Measurements from ENCODE around the gene ZZZ3. TPM values are rescaled to one million over a fixed set of nuclear protein-coding genes. Genes with fewer than 3 reads are reported as not detected.

ZZZ3 gene
- total and polyA plus RNA-seq, 2 of the 8 experiments (the other 6 are each of a cell fraction or from before 2014, with no cell fraction given): 12.8 to 54.6 TPM

DNA sequence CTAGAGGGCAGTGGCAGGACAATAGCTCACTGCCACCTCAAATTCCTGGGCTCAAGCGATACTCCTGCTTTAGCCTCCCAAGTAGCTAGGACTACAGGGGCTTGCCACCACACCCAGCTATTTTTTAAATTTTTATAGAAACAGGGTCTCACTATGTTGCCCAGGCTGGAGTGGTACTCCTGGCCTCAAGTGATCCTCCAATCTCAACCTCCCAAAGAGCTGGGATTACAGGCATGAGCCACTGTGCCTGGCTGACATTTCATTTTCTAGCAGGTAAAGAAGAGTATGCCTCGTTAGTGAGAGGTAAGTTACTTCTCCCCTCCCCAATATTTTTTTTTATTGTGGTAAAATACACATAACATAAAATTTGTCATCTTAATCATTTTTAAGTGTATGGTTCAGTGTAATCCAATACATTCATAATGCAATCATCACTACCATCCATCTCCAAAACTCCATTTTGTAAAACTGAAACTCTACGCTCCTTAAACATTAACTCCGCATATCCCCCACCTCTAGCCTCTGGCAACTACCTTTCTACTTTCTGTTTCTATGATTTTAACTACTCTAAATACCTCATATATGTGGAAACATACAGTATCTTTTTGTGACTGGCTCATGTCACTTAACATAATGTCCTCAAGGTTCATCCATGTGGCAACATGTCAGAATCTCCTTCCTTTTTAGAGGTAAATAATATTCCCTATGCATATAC, 22.4 kb downstream of the ZZZ3 start:
- no peak overlapping the region for H3K56ac ChIP-seq (replicated peaks; ENCODE audit: insufficient read length, low read depth, low read length)
- no peaks in the 10 kb centered on the region for H3K27me3 ChIP-seq (replicated peaks in 1 of 4; ENCODE audit: control insufficient read depth in 3 of 4, extremely low read depth in 1 of 4, insufficient read depth in 3 of 4, low read length in 3 of 4)
- no peaks in the 10 kb centered on the region; the same call in 1 of the 2 replicates for H3K23me2 ChIP-seq (ENCODE audit: low read depth, low read length)
- H3K27ac ChIP-seq (ENCODE audit: low read depth, low read length): no peak overlapping the region
- no peak overlapping the region for H4K5ac ChIP-seq (ENCODE audit: insufficient read length, low read depth, low read length)
- H3K14ac ChIP-seq (ENCODE audit: insufficient read length): no peak overlapping the region
- no peak overlapping the region for H2BK12ac ChIP-seq (ENCODE audit: low read depth, low read length)
- no peak overlapping the region for H3K4me3 ChIP-seq (ENCODE audit: extremely low read depth in 1 of 4, insufficient read depth in 2 of 4, low read depth in 3 of 4, low read length in 4 of 4)
- ChIA-PET POLR2A (ENCODE audit: partially characterized antibody) (interaction anchor here (1.1 kb wide), 1 partner anchor 21 kb away, joined by 3 read pairs; no protein-coding TSS in a partner anchor), CTCF (ENCODE audit: partially characterized antibody) (interaction anchor here (0.7 kb wide), 1 partner anchor 71 kb away, joined by 3 read pairs; no protein-coding TSS in a partner anchor)
- H3K36me3 ChIP-seq (ENCODE audit: control insufficient read depth in 2 of 4, insufficient read depth in 4 of 4, low read length in 3 of 4): no peaks in the 10 kb centered on the region
- H2BK5ac ChIP-seq (ENCODE audit: low read depth, low read length): no peak overlapping the region
- no peak overlapping the region for H2AK5ac ChIP-seq (ENCODE audit: low read depth, low read length)
- no peak overlapping the region for H3K9ac ChIP-seq (replicated peaks in 1 of 4; ENCODE audit: extremely low read depth in 1 of 4, low read depth in 3 of 4, low read length in 3 of 4)
- H3K4me1 ChIP-seq (replicated peaks in 1 of 4; ENCODE audit: control insufficient read depth in 3 of 4, insufficient read depth in 4 of 4, low read length in 3 of 4): no peaks in the 10 kb centered on the region
- H2AFZ ChIP-seq (ENCODE audit: low read length): no peak overlapping the region
- no peak overlapping the region for H3K4ac ChIP-seq (replicated peaks; ENCODE audit: insufficient read length, low read depth, low read length)
- no peaks in the 10 kb centered on the region; the same call in 1 of the 2 replicates for H3K79me1 ChIP-seq (ENCODE audit: low read depth, low read length)
- no peak overlapping the region for H4K8ac ChIP-seq (ENCODE audit: extremely low read depth, insufficient read depth, low read length)
- H4K20me1 ChIP-seq (replicated peaks in 1 of 2; ENCODE audit: control insufficient read depth in 1 of 2, insufficient read depth in 2 of 2, low read length in 2 of 2): peaks cover 4 to 5% of the 10 kb centered on the region in 2 experiments
- no peak for DNase-seq (ENCODE audit: low read depth in 1 of 2, low spot score in 2 of 2)
- 97 to 100% methylated on average over 2 to 4 of the region's 4 CpGs for WGBS, 2 experiments (ENCODE audit: extremely low coverage in 1 of 2, insufficient coverage in 1 of 2, insufficient read length in 1 of 2, insufficient replicate concordance in 2 of 2, low coverage in 1 of 2, low lambda C conversion rate in 2 of 2, missing lambda C conversion rate in 1 of 2)
- no peak for FAIRE-seq
- no peak overlapping the region for H3K18ac ChIP-seq (ENCODE audit: extremely low read depth, low read length)
- TF ChIP-seq NANOG (IDR thresholded peaks at IDR 0.05; ENCODE audit: insufficient read depth, low read depth, low read length, poor library complexity, severe bottlenecking): no peak
- TF ChIP-seq CBX5 (IDR thresholded peaks at IDR 0.05; ENCODE audit: low read depth, low read length): no peak
- TF ChIP-seq SRF (IDR thresholded peaks at IDR 0.05; ENCODE audit: low read depth, low read length): no peak
- H3K79me2 ChIP-seq (ENCODE audit: control insufficient read depth in 1 of 2, insufficient read depth in 2 of 2, low read length in 2 of 2): peaks cover 5 to 93% of the 10 kb centered on the region in 2 experiments
- H3K4me2 ChIP-seq (ENCODE audit: insufficient read depth in 1 of 2, low read depth in 2 of 2, low read length in 2 of 2): no peak overlapping the region
- H3K23ac ChIP-seq (ENCODE audit: insufficient read length): no peak overlapping the region
- no peak overlapping the region for H2BK15ac ChIP-seq (ENCODE audit: low read length)
- H3K9me3 ChIP-seq (ENCODE audit: insufficient read depth in 2 of 2, low read depth in 1 of 2, low read length in 1 of 2): no peaks in the 10 kb centered on the region
- H2BK120ac ChIP-seq (replicated peaks; ENCODE audit: low read depth, low read length): no peak overlapping the region
- no peak overlapping the region for H2BK20ac ChIP-seq (ENCODE audit: low read length)
- no peak overlapping the region for H4K91ac ChIP-seq (replicated peaks; ENCODE audit: insufficient read length, low read length)

All from H1 (cell line).